Measurements from ENCODE around the gene PAPOLG. TPM values are rescaled to one million over a fixed set of nuclear protein-coding genes. Genes with fewer than 3 reads are reported as not detected.

Gene PAPOLG
- polyA plus RNA-seq, 1 donor (not counting 4 experiments of a cell fraction or from before 2014, with no cell fraction given): 14.1 TPM

- H3K4me2 ChIP-seq (ENCODE audit: control insufficient read depth, extremely low read depth, insufficient read depth, low read depth, low read length): no peak overlapping the region
- TF ChIP-seq EZH2 (IDR thresholded peaks at IDR 0.05; ENCODE audit: low read length): no peak
- TF ChIP-seq, protein P1, sequence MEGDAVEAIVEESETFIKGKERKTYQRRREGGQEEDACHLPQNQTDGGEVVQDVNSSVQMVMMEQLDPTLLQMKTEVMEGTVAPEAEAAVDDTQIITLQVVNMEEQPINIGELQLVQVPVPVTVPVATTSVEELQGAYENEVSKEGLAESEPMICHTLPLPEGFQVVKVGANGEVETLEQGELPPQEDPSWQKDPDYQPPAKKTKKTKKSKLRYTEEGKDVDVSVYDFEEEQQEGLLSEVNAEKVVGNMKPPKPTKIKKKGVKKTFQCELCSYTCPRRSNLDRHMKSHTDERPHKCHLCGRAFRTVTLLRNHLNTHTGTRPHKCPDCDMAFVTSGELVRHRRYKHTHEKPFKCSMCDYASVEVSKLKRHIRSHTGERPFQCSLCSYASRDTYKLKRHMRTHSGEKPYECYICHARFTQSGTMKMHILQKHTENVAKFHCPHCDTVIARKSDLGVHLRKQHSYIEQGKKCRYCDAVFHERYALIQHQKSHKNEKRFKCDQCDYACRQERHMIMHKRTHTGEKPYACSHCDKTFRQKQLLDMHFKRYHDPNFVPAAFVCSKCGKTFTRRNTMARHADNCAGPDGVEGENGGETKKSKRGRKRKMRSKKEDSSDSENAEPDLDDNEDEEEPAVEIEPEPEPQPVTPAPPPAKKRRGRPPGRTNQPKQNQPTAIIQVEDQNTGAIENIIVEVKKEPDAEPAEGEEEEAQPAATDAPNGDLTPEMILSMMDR (optimal IDR thresholded peaks at IDR 0.05 in 1 of 3, IDR thresholded peaks at IDR 0.05 in 1 of 3, conservative IDR thresholded peaks at IDR 0.05 in 1 of 3; ENCODE audit: extremely low read depth in 1 of 3, insufficient read depth in 2 of 3, low read length in 3 of 3): no peak
- no peak overlapping the region for H2AFZ ChIP-seq (ENCODE audit: control insufficient read depth, low read length)
- H3K9me1 ChIP-seq (ENCODE audit: control insufficient read depth, extremely low read depth, insufficient read depth, low read length): no peaks in the 10 kb centered on the region
- dilution Hi-C loops (cut with MboI; ENCODE audit: extremely low pct_ligation_motif_present, low sequenced_read_pairs): no loop called here
- no peaks in the 10 kb centered on the region for H3K27me3 ChIP-seq (ENCODE audit: control insufficient read depth, extremely low read depth, insufficient read depth, low read length)
- H3K4me3 ChIP-seq (ENCODE audit: control insufficient read depth in 2 of 3, extremely low read depth in 1 of 3, insufficient read depth in 2 of 3, low read depth in 1 of 3, low read length in 3 of 3): no peak overlapping the region
- H3K79me2 ChIP-seq (ENCODE audit: control insufficient read depth, insufficient read depth, low read length): no peaks in the 10 kb centered on the region
- no peaks in the 10 kb centered on the region for H3K9me3 ChIP-seq (ENCODE audit: control insufficient read depth, low read depth, low read length)
- no peak for FAIRE-seq
- H4K20me1 ChIP-seq (ENCODE audit: control insufficient read depth, extremely low read depth, insufficient read depth, low read length): no peaks in the 10 kb centered on the region
- H3K4me1 ChIP-seq (ENCODE audit: control insufficient read depth, extremely low read depth, insufficient read depth, low read length): no peaks in the 10 kb centered on the region
- no peak overlapping the region for H3K9ac ChIP-seq (ENCODE audit: control insufficient read depth, extremely low read depth, insufficient read depth, low read length)
- H3K27ac ChIP-seq (ENCODE audit: control insufficient read depth, insufficient read depth, low read length): no peak overlapping the region
- peaks cover 6 to 11% of the 10 kb centered on the region in 2 experiments for H3K36me3 ChIP-seq (ENCODE audit: control insufficient read depth in 2 of 2, extremely low read depth in 1 of 2, insufficient read depth in 2 of 2, low read length in 2 of 2)
- DNase-seq (ENCODE audit: low read depth, low spot score): no peak
These were observed 24.7 kb downstream of the PAPOLG start for GRCh38 chr2:60780721-60781120.

- no peaks in the 10 kb centered on the region for H3K79me2 ChIP-seq (ENCODE audit: control insufficient read depth, insufficient read depth, low read length)
- FAIRE-seq (no peak), DNase-seq (ENCODE audit: low read depth, low spot score) (no peak)
- no peak overlapping the region for H3K9ac ChIP-seq (ENCODE audit: control insufficient read depth, extremely low read depth, insufficient read depth, low read length)
- no peaks in the 10 kb centered on the region for H3K9me1 ChIP-seq (ENCODE audit: control insufficient read depth, extremely low read depth, insufficient read depth, low read length)
- no peaks in the 10 kb centered on the region for H4K20me1 ChIP-seq (ENCODE audit: control insufficient read depth, extremely low read depth, insufficient read depth, low read length)
- no peaks in the 10 kb centered on the region for H3K27me3 ChIP-seq (ENCODE audit: control insufficient read depth, extremely low read depth, insufficient read depth, low read length)
- H3K4me3 ChIP-seq (ENCODE audit: control insufficient read depth in 2 of 3, extremely low read depth in 1 of 3, insufficient read depth in 2 of 3, low read depth in 1 of 3, low read length in 3 of 3): no peak overlapping the region
- no peak overlapping the region for H2AFZ ChIP-seq (ENCODE audit: control insufficient read depth, low read length)
- H3K36me3 ChIP-seq (ENCODE audit: control insufficient read depth in 2 of 2, extremely low read depth in 1 of 2, insufficient read depth in 2 of 2, low read length in 2 of 2): peaks cover 8 to 14% of the 10 kb centered on the region in 2 experiments
- dilution Hi-C loops (cut with MboI; ENCODE audit: extremely low pct_ligation_motif_present, low sequenced_read_pairs): no loop called here
- H3K4me2 ChIP-seq (ENCODE audit: control insufficient read depth, extremely low read depth, insufficient read depth, low read depth, low read length): no peak overlapping the region
- no peak for TF ChIP-seq EZH2 (IDR thresholded peaks at IDR 0.05; ENCODE audit: low read length)
- TF ChIP-seq, protein P1 (optimal IDR thresholded peaks at IDR 0.05 in 1 of 3, IDR thresholded peaks at IDR 0.05 in 1 of 3, conservative IDR thresholded peaks at IDR 0.05 in 1 of 3; ENCODE audit: extremely low read depth in 1 of 3, insufficient read depth in 2 of 3, low read length in 3 of 3): no peak
- no peaks in the 10 kb centered on the region for H3K9me3 ChIP-seq (ENCODE audit: control insufficient read depth, low read depth, low read length)
- no peak overlapping the region for H3K27ac ChIP-seq (ENCODE audit: control insufficient read depth, insufficient read depth, low read length)
- no peaks in the 10 kb centered on the region for H3K4me1 ChIP-seq (ENCODE audit: control insufficient read depth, extremely low read depth, insufficient read depth, low read length)
These were observed 37.1 kb downstream of the PAPOLG start for GRCh38 chr2:60793169-60793568.

Data from keratinocyte (primary cell).